H9 (cell line): ENCODE measurements around the gene MYO1E. TPM values are rescaled to one million over a fixed set of nuclear protein-coding genes. Genes with fewer than 3 reads are reported as not detected.

Experiments
- DNase-seq: peaks from one replicate; pipeline ENCODE4 v3.0.0-alpha.2; 2017
- H2AFZ ChIP-seq: one replicate; pipeline ENCODE4 v1.6.1; 2013; ENCODE audit warnings: mild to moderate bottlenecking, low read length, control low read depth, moderate library complexity
- H2AK5ac ChIP-seq: 2 replicates; pipeline ENCODE4 v1.6.1; 2013; ENCODE audit warnings: low read length, control low read depth, mixed read lengths; ENCODE audit not compliant: insufficient read length
- H2BK120ac ChIP-seq: one replicate; pipeline ENCODE4 v1.6.1; 2013; ENCODE audit warnings: low read depth, mild to moderate bottlenecking, low read length, control low read depth, inconsistent platforms; ENCODE audit not compliant: poor library complexity, severe bottlenecking
- H2BK12ac ChIP-seq: 2 replicates; pipeline ENCODE4 v1.6.1; 2013; ENCODE audit warnings: low read length, control low read depth, mixed read lengths, low read depth; ENCODE audit not compliant: insufficient read length
- H2BK15ac ChIP-seq: 2 replicates; pipeline ENCODE4 v1.6.1; 2013; ENCODE audit warnings: low read depth, low read length, control low read depth
- H2BK20ac ChIP-seq: one replicate; pipeline ENCODE4 v1.6.1; 2013; ENCODE audit warnings: low read depth, mild to moderate bottlenecking, low read length, control low read depth, inconsistent platforms; ENCODE audit not compliant: poor library complexity, severe bottlenecking
- H2BK5ac ChIP-seq: 2 replicates; pipeline ENCODE4 v1.6.1; 2013; ENCODE audit warnings: low read length, control low read depth, mixed read lengths; ENCODE audit not compliant: insufficient read length
- H3K14ac ChIP-seq: 2 replicates; pipeline ENCODE4 v1.6.1; 2013; ENCODE audit warnings: low read length, control low read depth; ENCODE audit not compliant: insufficient read depth
- H3K18ac ChIP-seq: 2 replicates; pipeline ENCODE4 v1.6.1; 2013; ENCODE audit warnings: low read depth, mild to moderate bottlenecking, mixed read lengths, low read length, control low read depth; ENCODE audit not compliant: insufficient read length
- H3K23ac ChIP-seq: 2 replicates; pipeline ENCODE4 v1.6.1; 2013; ENCODE audit warnings: low read length, control low read depth, mixed read lengths, low read depth; ENCODE audit not compliant: insufficient read length
- H3K23me2 ChIP-seq: 2 replicates; pipeline ENCODE4 v1.6.1; 2013; ENCODE audit warnings: low read depth, mild to moderate bottlenecking, mixed read lengths, low read length, control low read depth; ENCODE audit not compliant: insufficient read length, poor library complexity, severe bottlenecking
- H3K27ac ChIP-seq: 2 replicates; pipeline ENCODE4 v1.5.1; 2013; ENCODE audit warnings: low read length, control low read depth, mixed read lengths, low read depth; ENCODE audit not compliant: insufficient read length
- H3K27me3 ChIP-seq: 2 replicates; pipeline ENCODE4 v1.6.1; 2013; ENCODE audit warnings: low read length, control low read depth, inconsistent platforms; ENCODE audit not compliant: insufficient read depth
- H3K4ac ChIP-seq: 2 replicates; pipeline ENCODE4 v1.6.1; 2013; ENCODE audit warnings: low read depth, mild to moderate bottlenecking, control low read depth, inconsistent platforms, low read length, moderate library complexity
- H3K4me1 ChIP-seq: 2 replicates; pipeline ENCODE4 v1.6.1; 2013; ENCODE audit warnings: low read length, control low read depth, inconsistent platforms; ENCODE audit not compliant: insufficient read depth
- H3K4me2 ChIP-seq: 2 replicates; pipeline ENCODE4 v1.6.1; 2013; ENCODE audit warnings: low read length, control low read depth, mixed read lengths; ENCODE audit not compliant: insufficient read length, insufficient read depth
- H3K56ac ChIP-seq: 2 replicates; pipeline ENCODE4 v1.6.1; 2013; ENCODE audit warnings: low read depth, mild to moderate bottlenecking, mixed read lengths, low read length, control low read depth; ENCODE audit not compliant: insufficient read length
- H3K79me1 ChIP-seq: 2 replicates; pipeline ENCODE4 v1.6.1; 2013; ENCODE audit warnings: low read depth, mild to moderate bottlenecking, moderate library complexity, low read length, control low read depth, inconsistent platforms; ENCODE audit not compliant: insufficient read depth, poor library complexity, severe bottlenecking
- H3K79me2 ChIP-seq: 2 replicates; pipeline ENCODE4 v1.6.1; 2013; ENCODE audit warnings: low read length, control low read depth, inconsistent platforms; ENCODE audit not compliant: insufficient read depth
- H3K9ac ChIP-seq: 2 replicates; pipeline ENCODE4 v1.6.1; 2013; ENCODE audit warnings: low read length, control low read depth, mixed read lengths; ENCODE audit not compliant: insufficient read length; ENCODE audit errors: extremely low read depth
- H3K9me3 ChIP-seq: one replicate; pipeline ENCODE4 v1.6.1; 2013; ENCODE audit warnings: low read depth, low read length, inconsistent platforms; ENCODE audit not compliant: control insufficient read depth
- H3T11ph ChIP-seq: one replicate; pipeline ENCODE4 v1.6.1; 2013; ENCODE audit warnings: mild to moderate bottlenecking, low read length, control low read depth, inconsistent platforms
- H4K20me1 ChIP-seq: one replicate; pipeline ENCODE4 v1.6.1; 2013; ENCODE audit not compliant: control insufficient read depth, insufficient read length, insufficient read depth
- H4K5ac ChIP-seq: 2 replicates; pipeline ENCODE4 v1.6.1; 2013; ENCODE audit warnings: low read depth, mild to moderate bottlenecking, mixed read lengths, low read length, control low read depth; ENCODE audit not compliant: insufficient read length
- H4K8ac ChIP-seq: replicated peaks from 2 replicates; pipeline ENCODE4 v1.6.1; 2013; ENCODE audit warnings: low read length, control low read depth, mixed read lengths, low read depth; ENCODE audit not compliant: insufficient read length
- H4K91ac ChIP-seq: 2 replicates; pipeline ENCODE4 v1.6.1; 2013; ENCODE audit warnings: low read depth, mild to moderate bottlenecking, moderate library complexity, mixed read lengths, low read length, control low read depth; ENCODE audit not compliant: insufficient read length
- H3K27ac Mint-ChIP-seq, 3 experiments: 2 replicates in 2 of 3; 3 replicates in 1 of 3; pipeline ENCODE4 v1.8.0; 2020 to 2021; ENCODE audit warnings: mixed read lengths in 3 of 3, mild to moderate bottlenecking in 1 of 3, moderate library complexity in 1 of 3
- H3K27me3 Mint-ChIP-seq: 2 replicates; pipeline ENCODE4 v1.8.0; 2021; ENCODE audit warnings: low read depth, mild to moderate bottlenecking, moderate library complexity, mixed read lengths
- H3K36me3 Mint-ChIP-seq, 3 experiments: 2 replicates in 2 of 3; 3 replicates in 1 of 3; pipeline ENCODE4 v1.8.0; 2020 to 2021; ENCODE audit warnings: low read depth in 3 of 3, mixed read lengths in 3 of 3; ENCODE audit not compliant: insufficient read depth in 1 of 3
- H3K4me1 Mint-ChIP-seq, 2 experiments: 2 replicates each; pipeline ENCODE4 v1.8.0; 2020; ENCODE audit warnings: mixed read lengths in 2 of 2
- H3K4me3 Mint-ChIP-seq, 2 experiments: 2 replicates in 1 of 2; 3 replicates in 1 of 2; pipeline ENCODE4 v1.8.0; 2020 to 2021; ENCODE audit warnings: mild to moderate bottlenecking in 2 of 2, mixed read lengths in 2 of 2, moderate library complexity in 1 of 2
- H3K9me3 Mint-ChIP-seq, 2 experiments: 2 replicates in 1 of 2; 3 replicates in 1 of 2; pipeline ENCODE4 v1.8.0; 2020; ENCODE audit warnings: mild to moderate bottlenecking in 2 of 2, mixed read lengths in 2 of 2, moderate library complexity in 1 of 2
- WGBS: extraction: QIAGEN DNeasy Blood & Tissue Kit; methylation state at CpG from one replicate; pipeline ENCODE4 v1.1.7; 2013; ENCODE audit warnings: missing lambda C conversion rate, low lambda C conversion rate, mixed read lengths; ENCODE audit not compliant: insufficient read length; ENCODE audit errors: extremely low coverage; 5-methylcytosine and 5-hydroxymethylcytosine counted together
- total RNA-seq: library from RNA; stranded (reverse); gene quantifications from 2 replicates; pipeline ENCODE4 v1.2.1, GENCODE V29; 2021
- TF ChIP-seq, protein P1 (sequence below): fragments of 200-600 bp; sonication (generic); conservative IDR thresholded peaks from 3 replicates; pipeline ENCODE4 v1.8.0; 2021; ENCODE audit warnings: antibody characterized with exemption, mild to moderate bottlenecking

The MYO1E gene
- total RNA-seq, 1 experiment from 2014 or later = 235 TPM

DNA sequence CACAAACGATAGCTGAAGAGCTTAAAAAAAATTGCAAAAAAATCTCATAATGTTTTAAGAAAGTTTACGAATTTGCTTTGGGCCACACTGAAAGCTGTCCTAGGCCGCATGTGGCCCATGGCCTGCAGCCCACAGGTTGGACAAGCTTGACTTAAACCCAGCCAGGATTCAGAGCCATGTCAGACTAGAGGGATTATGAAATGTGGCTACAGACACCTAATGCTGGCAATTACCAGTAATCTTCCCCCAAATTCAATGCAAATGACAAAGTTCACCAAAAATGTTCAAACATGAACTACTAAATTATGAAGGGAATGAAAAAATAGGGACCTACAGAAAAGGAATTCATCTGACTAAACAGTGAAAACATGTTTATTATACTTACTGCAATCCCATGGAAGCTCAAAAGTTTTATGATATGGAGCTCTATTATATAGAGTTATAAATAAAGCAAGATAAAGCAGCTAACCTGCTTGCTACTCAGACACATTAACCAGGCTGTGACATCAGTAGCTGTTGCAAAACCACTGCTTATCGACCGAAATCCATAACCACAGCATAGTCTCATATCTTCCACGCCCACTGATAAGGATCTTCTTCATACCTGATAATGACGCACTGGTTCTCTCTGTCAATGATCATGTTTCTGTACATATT, 116.9 kb downstream of the MYO1E start:
- Histone ChIP-seq H3K14ac (no peak overlapping the region), H2BK5ac (no peak overlapping the region), H3K18ac (no peak overlapping the region), H4K8ac (no peak overlapping the region), H3K27me3 (no peaks in the 10 kb centered on the region), H2BK12ac (no peak overlapping the region), H4K5ac (no peak overlapping the region), H4K20me1 (no peaks in the 10 kb centered on the region), H3K9ac (no peak overlapping the region), H3K79me1 (no peaks in the 10 kb centered on the region), H3T11ph (no peak overlapping the region), H3K4me2 (no peak overlapping the region), H2AFZ (no peak overlapping the region), H2BK20ac (no peak overlapping the region), H3K56ac (no peak overlapping the region), H3K79me2 (no peaks in the 10 kb centered on the region), H2BK120ac (no peak overlapping the region), H3K23me2 (no peaks in the 10 kb centered on the region), H4K91ac (no peak overlapping the region), H2AK5ac (no peak overlapping the region), H3K23ac (no peak overlapping the region), H2BK15ac (no peak overlapping the region), H3K4ac (no peak overlapping the region), H3K4me1 (no peaks in the 10 kb centered on the region), H3K9me3 (no peaks in the 10 kb centered on the region), H3K27ac (no peak overlapping the region)
- Mint-ChIP-seq H3K36me3 (peaks cover 0 to 43% (median 21%) of the 10 kb centered on the region in 3 experiments; a peak in 5 of 7 replicates), H3K9me3 (no peaks in the 10 kb centered on the region), H3K4me1 (peaks cover 2 to 6% of the 10 kb centered on the region in 2 experiments; a peak in 3 of 4 replicates), H3K27me3 (no peaks in the 10 kb centered on the region), H3K4me3 (no peak overlapping the region), H3K27ac (peak overlapping the region in 1 of 3 experiments; percentile 24; a peak in 1 of 7 replicates)
- no peak for DNase-seq
- no CpG with 5 or more reads among the region's 7 CpGs for WGBS
- TF ChIP-seq, protein P1, sequence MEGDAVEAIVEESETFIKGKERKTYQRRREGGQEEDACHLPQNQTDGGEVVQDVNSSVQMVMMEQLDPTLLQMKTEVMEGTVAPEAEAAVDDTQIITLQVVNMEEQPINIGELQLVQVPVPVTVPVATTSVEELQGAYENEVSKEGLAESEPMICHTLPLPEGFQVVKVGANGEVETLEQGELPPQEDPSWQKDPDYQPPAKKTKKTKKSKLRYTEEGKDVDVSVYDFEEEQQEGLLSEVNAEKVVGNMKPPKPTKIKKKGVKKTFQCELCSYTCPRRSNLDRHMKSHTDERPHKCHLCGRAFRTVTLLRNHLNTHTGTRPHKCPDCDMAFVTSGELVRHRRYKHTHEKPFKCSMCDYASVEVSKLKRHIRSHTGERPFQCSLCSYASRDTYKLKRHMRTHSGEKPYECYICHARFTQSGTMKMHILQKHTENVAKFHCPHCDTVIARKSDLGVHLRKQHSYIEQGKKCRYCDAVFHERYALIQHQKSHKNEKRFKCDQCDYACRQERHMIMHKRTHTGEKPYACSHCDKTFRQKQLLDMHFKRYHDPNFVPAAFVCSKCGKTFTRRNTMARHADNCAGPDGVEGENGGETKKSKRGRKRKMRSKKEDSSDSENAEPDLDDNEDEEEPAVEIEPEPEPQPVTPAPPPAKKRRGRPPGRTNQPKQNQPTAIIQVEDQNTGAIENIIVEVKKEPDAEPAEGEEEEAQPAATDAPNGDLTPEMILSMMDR = no peak
